Stimulated activated CD4-positive, alpha-beta T cell treated with anti-CD3 and anti-CD28 coated beads, Interleukin-15, amount 100 ng/mL, for 24 hours (primary cell): ENCODE data around the gene TM4SF20.

Experiments
- DNase-seq: peaks from one replicate; pipeline ENCODE4 v3.0.0-alpha.2; 2020

TM4SF20 gene

GRCh38 chr2:227312579-227312978 lies 66.5 kb downstream of the TM4SF20 start:
- no peak for DNase-seq
